Gastrocnemius medialis (tissue), 4 donors: ENCODE results near the gene SORBS2. TPM values are rescaled to one million over a fixed set of nuclear protein-coding genes. Genes with fewer than 3 reads are reported as not detected.

Experiments
- ATAC-seq, 2 donors: fragments of 150-250 bp; one replicate each; pipeline ENCODE4 v1.9.1; 2016
- DNase-seq, 2 donors: peaks; one replicate each; pipeline ENCODE4 v3.0.0-alpha.2; 2019
- H3K27ac ChIP-seq, 4 donors: fragments of 200-600 bp; sonication (generic); 1 replicate in 1 of 4; 2 replicates in 3 of 4; pipeline ENCODE4 v1.5.1; 2016 to 2018; ENCODE audit warnings: mild to moderate bottlenecking in 2 of 4, moderate library complexity in 1 of 4
- H3K27me3 ChIP-seq, 3 donors: fragments of 200-600 bp; sonication (generic) in 2 of 3; 1 replicate in 1 of 3; 2 replicates in 2 of 3; pipeline versions ENCODE4 v1.5.1 to v1.6.0; 2016 to 2019; ENCODE audit warnings: mild to moderate bottlenecking in 1 of 3, moderate library complexity in 1 of 3
- H3K36me3 ChIP-seq, 2 donors: fragments of 200-600 bp; sonication (generic) in 1 of 2; one replicate each; pipeline ENCODE4 v1.5.1; 2017 to 2018
- H3K4me1 ChIP-seq, 2 donors: fragments of 200-600 bp; sonication (generic) in 1 of 2; one replicate each; pipeline ENCODE4 v1.5.1; 2016 to 2017; ENCODE audit warnings: mild to moderate bottlenecking in 2 of 2
- H3K4me3 ChIP-seq, 4 donors: fragments of 200-600 bp; sonication (generic) in 3 of 4; 1 replicate in 1 of 4; 2 replicates in 3 of 4; pipeline ENCODE4 v1.5.1; 2016 to 2019; ENCODE audit warnings: mild to moderate bottlenecking in 2 of 4
- H3K9me3 ChIP-seq, 3 donors: fragments of 200-600 bp; sonication (generic) in 2 of 3; 1 replicate in 1 of 3; 2 replicates in 2 of 3; pipeline ENCODE4 v1.5.1; 2016 to 2019
- CTCF ChIP-seq, 5 experiments: fragments of 450-650 bp in 3 of 5; fragments of 200-600 bp in 2 of 5; sonication (generic) in 2 of 5; IDR thresholded peaks in 4 of 5; conservative IDR thresholded peaks in 1 of 5; 1 replicate in 4 of 5; 2 replicates in 1 of 5; pipeline ENCODE4 v1.5.1; 2016 to 2019; ENCODE audit warnings: antibody characterized with exemption in 5 of 5, mild to moderate bottlenecking in 3 of 5, moderate library complexity in 3 of 5
- POLR2A ChIP-seq, 2 donors: fragments of 450-650 bp; IDR thresholded peaks; one replicate each; pipeline ENCODE4 v1.6.1; 2017; ENCODE audit warnings: antibody characterized with exemption in 2 of 2, mild to moderate bottlenecking in 2 of 2, moderate library complexity in 2 of 2
- in situ Hi-C, 4 donors: fragments of 200-750 bp; cut with MboI; loops; one replicate each; pipeline versions ENCODE4 v1.15.0 to v1.8.0; 2017; ENCODE audit warnings: low sequenced_read_pairs in 4 of 4
- intact Hi-C: fragments of 100-400 bp; cut with DNase I; formaldehyde crosslinking; loops from one replicate; pipeline ENCODE4 v1.15.1; 2023; ENCODE audit warnings: low total_unique reads
- total RNA-seq, 4 donors: library from RNA; depleted of rRNA; stranded (reverse); fragments of >200 nt; gene quantifications; one replicate each; pipeline versions ENCODE4 v1.1.0 to v1.2.3, GENCODE V29; 2016

Gene SORBS2
- total RNA-seq, 4 donors from 2014 or later: 15.3 to 64.5 (median 17.4) TPM

DNA sequence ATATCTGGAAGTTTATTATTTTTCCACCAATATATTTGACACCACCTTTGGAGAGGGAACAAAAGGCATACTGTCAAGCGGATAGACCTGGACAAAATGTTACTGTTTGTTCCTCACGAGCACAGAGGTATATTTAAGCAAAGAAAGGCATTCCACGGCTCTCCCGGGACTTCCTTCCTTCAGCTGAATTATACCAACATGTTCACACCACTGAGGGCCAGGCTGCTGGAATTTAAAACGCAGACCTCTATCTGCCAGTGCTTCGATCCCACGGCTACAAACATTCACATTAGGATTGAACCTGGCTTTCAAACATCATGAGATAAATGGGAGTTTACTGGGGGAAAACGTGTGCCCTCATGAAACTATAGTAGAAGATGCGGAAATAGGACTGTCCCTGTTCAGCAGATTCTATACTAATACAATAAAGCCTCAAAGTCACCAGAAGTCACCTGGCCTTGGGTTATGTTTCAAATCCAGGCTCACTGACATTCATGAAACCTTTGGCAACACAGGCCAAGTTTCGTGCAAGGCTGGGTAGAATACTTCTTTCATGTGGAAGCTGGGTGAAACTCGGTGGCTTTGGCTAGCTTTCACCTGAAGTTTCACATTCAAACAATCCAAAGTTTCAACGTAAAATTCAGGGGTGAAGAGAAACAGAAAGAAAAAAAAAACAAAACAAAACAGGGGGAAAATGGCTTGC lies 39.5 kb downstream of the SORBS2 start:
- ATAC-seq (no peak), DNase-seq (no peak)
- intact Hi-C loops: no loop called here
- H3K36me3 ChIP-seq: no peaks in the 10 kb centered on the region
- H3K27me3 ChIP-seq: no peaks in the 10 kb centered on the region
- in situ Hi-C loops: no loop called here
- peak overlapping the region in 1 of 4 donors; percentile 37 for H3K4me3 ChIP-seq
- peak overlapping the region in 3 of 4 donors; percentile 44 to 67 (median 59) for H3K27ac ChIP-seq
- no peaks in the 10 kb centered on the region for H3K4me1 ChIP-seq
- H3K9me3 ChIP-seq: no peaks in the 10 kb centered on the region
- no peak for TF ChIP-seq POLR2A (IDR thresholded peaks at IDR 0.05)
- TF ChIP-seq CTCF (IDR thresholded peaks at IDR 0.05 in 4 of 5, conservative IDR thresholded peaks at IDR 0.05 in 1 of 5): no peak

GRCh38 chr4:185771711-185772390 lies 40.1 kb downstream of the SORBS2 start:
- intact Hi-C loops: no loop called here
- Histone ChIP-seq H3K4me3 (peak overlapping the region in 1 of 4 donors; percentile 37), H3K4me1 (no peaks in the 10 kb centered on the region)

DNA sequence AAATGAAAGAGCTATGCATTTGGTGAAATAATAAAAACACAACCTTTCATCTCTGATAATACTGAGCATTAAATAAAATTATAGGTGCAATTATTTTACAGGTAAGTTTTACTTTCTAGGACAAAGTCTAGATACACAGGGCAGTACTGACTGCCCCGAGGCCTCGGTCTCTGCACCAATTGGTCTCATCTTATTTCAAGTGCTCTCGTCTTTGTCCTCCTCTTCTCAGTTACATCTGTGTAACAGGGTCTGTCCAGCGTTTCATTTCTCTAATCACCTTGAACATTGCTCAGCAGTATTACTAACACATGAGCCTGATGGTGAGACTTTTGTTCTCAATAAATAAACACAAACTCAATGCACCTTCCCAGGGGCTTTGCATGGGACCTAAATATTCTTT lies 44.5 kb downstream of the SORBS2 start:
- in situ Hi-C loops (no loop called here), intact Hi-C loops (no loop called here)
- H3K4me1 ChIP-seq: no peaks in the 10 kb centered on the region
- H3K27ac ChIP-seq: no peak overlapping the region
- H3K9me3 ChIP-seq: no peaks in the 10 kb centered on the region
- no peaks in the 10 kb centered on the region for H3K36me3 ChIP-seq
- ATAC-seq (no peak), DNase-seq (no peak)
- TF ChIP-seq CTCF (IDR thresholded peaks at IDR 0.05 in 4 of 5, conservative IDR thresholded peaks at IDR 0.05 in 1 of 5) (no peak), POLR2A (IDR thresholded peaks at IDR 0.05) (no peak)
- no peaks in the 10 kb centered on the region for H3K27me3 ChIP-seq
- no peak overlapping the region for H3K4me3 ChIP-seq

More at GRCh38 chr4:185771711-185772390, 40.1 kb downstream of the SORBS2 start:
- H3K27me3 ChIP-seq: no peaks in the 10 kb centered on the region
- in situ Hi-C loops: no loop called here
- ATAC-seq (no peak), DNase-seq (no peak)
- no peak for TF ChIP-seq POLR2A (IDR thresholded peaks at IDR 0.05)
- TF ChIP-seq CTCF (IDR thresholded peaks at IDR 0.05 in 4 of 5, conservative IDR thresholded peaks at IDR 0.05 in 1 of 5): no peak
- H3K36me3 ChIP-seq: no peaks in the 10 kb centered on the region
- no peaks in the 10 kb centered on the region for H3K9me3 ChIP-seq
- H3K27ac ChIP-seq: peak overlapping the region in 3 of 4 donors; percentile 44 to 67 (median 59)

GRCh38 chr4:185764876-185765275 lies 47.1 kb downstream of the SORBS2 start:
- Histone ChIP-seq H3K27me3 (no peaks in the 10 kb centered on the region), H3K9me3 (no peaks in the 10 kb centered on the region), H3K4me3 (no peak overlapping the region), H3K4me1 (no peaks in the 10 kb centered on the region), H3K36me3 (no peaks in the 10 kb centered on the region), H3K27ac (no peak overlapping the region)
- DNase-seq: no peak
- intact Hi-C loops (no loop called here), in situ Hi-C loops (no loop called here)
- no peak for ATAC-seq
- TF ChIP-seq POLR2A (IDR thresholded peaks at IDR 0.05) (no peak), CTCF (IDR thresholded peaks at IDR 0.05 in 4 of 5, conservative IDR thresholded peaks at IDR 0.05 in 1 of 5) (no peak)
